Middle frontal gyrus (tissue), 1 donor: Measurements from ENCODE around the gene FA2H.

Experiments
- DNase-seq: peaks from one replicate; pipeline ENCODE4 v3.0.0-alpha.2; 2015; ENCODE audit warnings: low spot score; ENCODE audit errors: extremely low spot score

FA2H gene

DNA sequence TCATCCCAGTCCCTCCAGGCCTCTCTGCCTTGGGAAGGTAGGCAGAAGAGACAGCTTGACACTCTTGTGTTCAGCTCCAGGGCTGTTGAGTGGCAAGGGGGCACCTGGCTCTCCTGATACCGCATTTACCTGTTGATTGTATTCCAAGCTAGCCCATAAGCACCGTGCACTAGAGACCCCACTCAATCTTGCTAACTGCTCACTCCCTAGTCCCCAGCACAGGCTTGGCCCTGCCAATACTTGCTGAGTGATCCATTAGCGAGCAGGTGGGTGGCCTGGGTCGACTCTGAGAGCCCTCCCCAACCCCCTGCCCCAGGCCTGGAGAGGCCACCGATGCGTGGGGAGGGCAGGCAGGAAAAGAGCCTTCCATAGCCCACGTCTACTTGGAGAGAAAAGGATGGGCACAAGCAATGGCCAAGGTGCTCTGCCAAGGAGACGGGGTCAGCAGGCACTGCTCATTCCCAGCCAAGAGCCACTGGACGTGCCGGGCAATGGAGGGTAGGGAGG, 29.5 kb downstream of the FA2H start:
- no peak for DNase-seq

GRCh38 chr16:74744566-74744965, 30.1 kb downstream of the FA2H start:
- no peak for DNase-seq

- no peak for DNase-seq
Measured at GRCh38 chr16:74743668-74744299, 30.8 kb downstream of the FA2H start.

DNA sequence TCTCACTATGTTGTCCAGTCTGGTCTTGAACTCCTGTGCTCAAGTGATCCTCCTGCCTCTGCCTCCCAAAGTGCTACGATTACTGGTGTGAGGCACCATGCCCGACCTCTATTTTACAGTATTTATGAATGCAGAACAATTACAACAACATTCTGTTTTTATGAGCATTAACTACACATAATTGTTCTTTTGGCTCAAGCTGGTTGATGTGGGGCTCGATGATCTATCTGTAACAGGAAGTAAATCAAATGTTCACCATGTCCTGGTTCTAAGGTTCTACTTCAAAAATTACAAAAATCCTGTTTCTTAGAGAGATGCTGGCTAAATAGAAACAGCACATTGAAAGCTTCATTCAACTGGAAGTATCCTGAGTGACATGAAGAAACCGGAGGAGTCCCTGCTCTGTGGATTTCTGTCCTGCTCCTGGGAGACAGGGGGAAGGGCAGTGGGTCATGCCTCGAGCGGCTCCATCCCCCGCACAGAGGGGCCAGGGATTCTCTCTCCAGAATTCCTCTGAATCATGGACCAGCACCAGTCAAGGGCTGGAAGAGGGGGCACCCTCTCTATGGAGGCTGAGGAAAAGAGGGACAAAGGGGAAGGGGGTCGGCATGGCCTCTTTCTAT, 31.5 kb downstream of the FA2H start:
- no peak for DNase-seq

DNA sequence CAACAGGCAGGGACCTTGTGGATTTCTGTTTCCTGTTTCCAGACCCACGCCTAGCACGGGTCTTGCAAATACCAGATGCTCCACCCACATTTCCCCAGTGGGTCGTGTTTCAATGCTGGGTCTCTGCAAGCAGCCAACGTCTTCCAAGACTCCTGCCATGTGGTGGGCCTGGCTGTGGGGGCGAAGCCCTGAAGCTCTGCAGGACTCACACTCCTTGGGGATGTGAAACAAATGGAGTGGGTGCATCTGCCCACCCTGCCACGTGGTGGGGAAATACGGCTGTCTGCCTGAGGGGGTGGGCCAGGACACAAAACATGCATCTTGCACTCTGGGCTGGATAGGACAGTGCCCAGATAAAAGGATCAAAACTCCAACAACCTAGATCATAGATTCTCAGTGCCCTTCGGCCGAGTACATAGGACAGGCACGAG, 32.6 kb downstream of the FA2H start:
- no peak for DNase-seq

GRCh38 chr16:74740795-74741304, 33.8 kb downstream of the FA2H start:
- DNase-seq: peak; percentile 43

DNA sequence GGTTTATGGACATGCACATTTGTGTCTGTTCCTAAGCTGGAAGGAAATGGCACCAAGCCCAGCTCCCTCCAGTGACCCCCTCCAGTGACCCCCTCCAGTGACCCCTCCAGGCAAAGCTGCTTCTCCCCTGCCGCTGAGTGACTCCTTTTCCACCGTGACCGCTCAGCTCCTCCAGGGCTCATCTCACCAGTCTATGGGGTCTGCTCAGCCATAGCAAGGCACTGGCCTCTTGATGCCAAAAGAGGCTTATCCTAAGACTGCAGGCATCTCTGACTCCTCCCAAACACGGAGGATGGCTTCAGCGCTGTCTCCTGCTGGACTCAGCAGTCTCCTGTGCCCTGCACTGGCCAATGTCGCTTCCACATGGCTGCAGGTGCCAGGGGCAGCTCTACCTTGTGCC, 35.3 kb downstream of the FA2H start:
- no peak for DNase-seq

DNA sequence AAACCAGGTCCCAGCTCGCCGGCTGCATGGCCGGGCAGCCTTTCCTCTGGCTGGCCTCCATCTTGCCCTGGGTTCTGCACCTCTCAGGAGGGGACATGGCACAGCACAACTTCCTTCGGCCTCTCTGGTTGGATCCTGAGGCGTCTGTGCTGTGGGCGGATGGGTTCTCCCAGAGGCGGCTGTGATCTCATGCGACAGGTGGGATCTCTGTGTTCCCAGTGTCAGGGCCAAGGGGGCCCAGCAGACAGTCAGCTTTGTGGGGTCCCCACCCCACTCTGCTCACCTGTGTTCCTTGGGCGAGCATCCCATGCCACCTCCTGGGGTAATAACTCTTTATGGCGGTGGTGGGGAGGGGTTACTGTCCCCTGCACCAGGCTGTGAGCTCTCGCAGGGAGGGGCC, 35.8 kb downstream of the FA2H start:
- no peak for DNase-seq

DNA sequence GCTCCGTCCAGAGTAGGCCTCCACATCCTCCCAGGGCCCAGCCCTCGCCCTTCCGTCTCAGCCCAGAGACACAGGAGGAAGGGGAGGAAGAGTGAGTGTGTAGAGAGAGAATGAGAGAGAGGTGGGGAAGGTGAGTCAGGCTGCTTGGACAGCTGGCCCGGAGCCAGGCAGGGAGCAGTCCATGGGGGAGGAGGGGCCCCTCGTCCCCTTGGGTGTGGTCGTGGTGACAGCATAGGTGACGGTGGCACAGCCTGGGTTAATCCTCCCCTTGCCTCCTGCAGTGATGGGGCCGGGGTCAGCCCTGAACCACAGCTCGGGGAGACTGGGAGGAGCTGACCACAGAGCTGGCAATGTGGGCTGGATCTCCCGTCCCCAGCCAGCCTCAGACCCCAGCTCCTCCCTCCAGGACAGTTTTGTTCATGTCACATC, 36.5 kb downstream of the FA2H start:
- DNase-seq: no peak

- DNase-seq: no peak
Measured at GRCh38 chr16:74737521-74737920, 37.1 kb downstream of the FA2H start.

DNA sequence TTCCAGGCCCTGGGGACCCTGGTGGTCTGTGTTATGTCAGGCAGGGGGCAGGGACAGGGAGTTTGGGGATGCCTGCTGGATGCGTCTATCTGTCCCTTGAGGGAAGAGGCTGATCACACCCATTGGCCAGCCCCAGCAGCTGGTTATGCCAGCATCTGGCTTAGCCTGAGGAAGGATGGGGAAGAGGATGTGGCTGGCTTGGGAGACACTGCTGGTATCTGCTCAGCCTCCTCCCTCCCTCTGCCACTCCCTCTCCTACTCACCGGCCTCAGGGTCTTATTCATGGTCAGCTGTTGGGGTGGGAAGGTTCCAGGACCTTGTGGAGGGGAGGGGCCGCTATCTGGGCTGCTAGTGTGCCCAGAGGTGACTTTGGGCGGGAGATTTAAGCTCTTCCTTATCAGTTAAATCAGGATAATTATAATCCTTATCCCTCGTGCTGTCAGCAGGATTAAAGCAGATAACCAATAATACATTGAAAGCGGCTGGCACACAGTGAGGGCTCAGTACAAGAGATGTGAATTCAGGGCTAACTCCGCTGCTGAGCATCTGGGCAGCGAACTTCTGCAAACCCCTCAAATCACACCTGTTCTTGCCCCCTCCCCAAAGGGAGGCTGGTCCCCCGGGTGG, 38.0 kb downstream of the FA2H start:
- no peak for DNase-seq

DNA sequence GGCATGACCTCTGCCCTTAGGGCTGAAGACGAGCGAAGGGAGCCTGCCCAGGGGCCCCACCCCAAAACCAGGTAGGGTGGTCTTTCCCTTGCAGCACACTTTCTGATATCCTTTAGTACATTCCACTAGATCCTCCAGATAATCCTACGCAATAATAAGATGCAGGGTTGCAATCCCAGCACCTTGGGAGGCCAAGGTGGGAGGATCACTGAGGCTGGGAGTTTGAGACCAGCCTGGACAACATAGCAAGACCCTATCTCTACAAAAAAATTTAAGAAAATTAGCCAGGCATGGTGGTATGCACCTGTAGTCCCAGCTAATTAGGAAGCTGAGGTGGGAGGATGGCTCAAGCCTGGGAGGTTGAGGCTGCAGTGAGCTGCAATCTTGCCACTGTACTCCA, 39.1 kb downstream of the FA2H start:
- no peak for DNase-seq

DNA sequence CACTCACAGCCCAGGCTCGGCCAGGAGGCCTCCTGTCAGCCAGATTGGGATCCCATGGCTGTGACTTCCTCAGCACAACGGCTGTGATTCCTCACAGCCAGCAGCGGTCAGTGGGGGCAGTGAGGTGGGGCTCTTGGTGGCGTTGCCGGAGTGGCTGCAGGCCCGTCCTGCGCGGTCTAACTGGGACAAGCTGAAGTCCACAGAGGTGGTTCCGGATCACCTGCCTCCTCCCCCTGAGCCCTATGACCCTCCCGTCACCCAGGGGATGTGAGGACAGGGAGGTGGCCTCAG, 39.5 kb downstream of the FA2H start:
- no peak for DNase-seq

- no peak for DNase-seq
Measured at GRCh38 chr16:74734361-74735161, 40.1 kb downstream of the FA2H start.

DNA sequence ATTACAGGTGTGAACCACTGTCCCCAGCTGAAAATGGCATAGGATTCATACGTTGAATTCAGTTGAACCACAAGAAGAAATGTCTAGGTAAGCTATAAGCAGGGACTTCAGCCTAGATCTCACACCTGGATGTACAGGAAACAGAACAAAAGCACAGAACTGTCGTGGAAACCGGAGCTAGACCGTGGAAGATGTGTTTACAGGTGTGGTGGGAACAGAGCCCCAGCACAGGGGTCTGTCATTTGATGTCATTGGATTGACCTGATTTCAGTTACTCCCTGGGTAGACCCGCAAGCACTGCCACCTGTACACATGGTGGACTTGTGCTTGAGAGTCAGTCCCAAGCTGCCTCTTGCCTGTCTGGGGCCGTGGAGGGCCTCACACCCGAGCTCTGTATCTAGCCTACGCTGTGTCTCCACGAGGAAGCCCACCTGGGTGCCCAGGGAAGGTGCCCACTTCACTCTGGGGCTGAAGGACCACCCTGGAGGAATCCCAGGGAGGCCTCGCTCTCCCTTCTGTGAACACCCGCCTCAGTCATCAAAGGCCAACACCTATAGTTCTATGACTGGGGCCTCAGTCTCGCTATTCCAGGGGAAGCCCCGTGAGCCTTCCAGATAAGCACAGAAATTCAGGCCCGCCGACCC, 41.8 kb downstream of the FA2H start:
- no peak for DNase-seq

DNA sequence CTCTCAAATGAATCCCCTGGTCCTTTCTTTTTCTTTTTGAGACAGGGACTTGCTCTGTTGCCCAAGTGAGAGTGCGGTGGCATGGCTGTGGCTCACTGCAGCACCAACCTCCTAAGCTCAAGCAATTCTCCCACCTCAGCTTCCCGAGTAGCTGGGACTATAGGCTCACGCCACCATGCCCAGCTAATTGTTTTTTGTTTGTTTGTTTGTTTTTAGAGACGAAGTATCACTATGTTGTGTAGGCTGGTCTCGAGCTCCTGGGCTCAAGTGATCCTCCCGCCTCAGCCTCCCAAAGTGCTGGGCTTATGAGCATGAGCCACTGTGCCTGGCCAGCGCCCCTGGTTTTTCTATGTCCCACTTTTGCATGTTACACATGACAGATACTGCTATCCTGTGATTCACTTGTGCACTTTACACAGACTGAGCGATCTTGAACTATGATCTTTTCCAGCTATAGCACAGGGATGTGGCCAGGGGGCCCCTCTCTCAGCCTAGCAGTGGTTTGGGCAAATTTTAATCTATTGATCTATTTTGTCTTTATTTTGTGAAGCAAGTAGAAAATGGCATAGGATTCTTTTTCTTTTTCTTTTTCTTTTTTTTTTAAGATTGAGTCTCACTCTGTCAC, 42.7 kb downstream of the FA2H start:
- DNase-seq: no peak

DNA sequence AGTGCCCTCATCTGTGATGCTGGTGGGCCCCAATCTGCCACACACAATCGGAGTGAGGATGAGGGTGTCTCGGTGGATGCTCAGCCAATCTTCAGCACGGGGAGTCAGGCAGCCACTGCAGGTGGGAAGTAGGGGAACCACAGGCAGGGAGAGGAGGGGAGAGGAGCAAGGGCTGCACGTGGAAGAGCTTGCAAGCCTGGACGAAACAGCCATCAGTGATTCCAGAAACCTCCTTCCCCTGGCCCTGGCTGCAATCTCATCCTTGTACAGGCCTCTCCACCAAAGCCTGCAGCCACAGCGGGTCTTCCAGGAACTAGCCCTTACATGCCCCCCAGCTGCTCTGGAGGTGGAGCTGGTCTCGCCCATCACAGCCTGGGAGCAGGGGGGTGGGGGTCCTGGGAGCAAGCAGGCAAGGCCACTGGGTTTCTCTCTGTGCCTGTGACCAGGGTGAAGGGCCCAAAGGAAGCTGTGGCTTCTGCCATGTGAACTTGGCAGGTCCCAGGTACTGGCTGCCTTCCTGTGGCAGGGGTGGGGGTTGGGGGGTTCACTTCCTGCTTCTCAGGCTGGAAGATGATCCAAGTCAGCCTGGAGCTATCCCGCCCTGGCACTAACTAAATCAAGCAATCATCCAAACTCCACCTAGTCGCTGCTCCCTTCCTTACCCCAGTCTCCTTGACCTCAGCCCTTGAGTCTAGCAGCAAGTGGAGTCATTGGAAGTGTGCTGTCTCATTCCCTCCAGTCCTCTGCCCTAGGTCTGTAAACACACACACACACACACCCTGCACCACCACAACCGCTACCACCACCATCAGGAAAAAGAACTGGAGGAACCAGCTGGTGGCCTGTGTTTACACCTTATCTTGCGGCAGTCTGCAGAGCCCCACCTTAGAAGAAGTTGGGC, 44.6 kb downstream of the FA2H start:
- DNase-seq: no peak

DNA sequence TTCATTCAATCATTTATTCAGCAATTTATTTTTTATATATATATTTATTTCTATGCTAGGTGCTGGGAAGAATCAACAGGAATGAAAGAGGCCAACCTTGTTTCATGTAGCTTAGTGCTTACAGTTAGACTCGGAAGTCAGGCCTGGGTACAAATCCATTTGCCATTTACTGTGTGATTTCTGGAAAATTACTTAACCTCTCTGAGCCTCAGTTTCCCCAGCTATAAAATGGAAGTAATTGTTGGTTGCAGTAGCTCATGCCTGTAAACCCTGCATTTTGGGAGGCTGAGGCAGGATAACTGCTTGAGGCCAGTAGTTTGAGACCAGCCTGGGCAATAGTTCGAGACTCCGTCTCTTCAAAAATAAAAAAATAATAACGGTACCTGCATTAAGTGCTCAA, 46.7 kb downstream of the FA2H start:
- DNase-seq: no peak

- no peak for DNase-seq
Measured at GRCh38 chr16:74726716-74727115, 47.9 kb downstream of the FA2H start.
